OCI-LY1 (cell line): ENCODE measurements around the gene TGM6.

Experiments
- H2AFZ ChIP-seq: fragments of 200-600 bp; sonication (generic), shearing (Covaris generic); 2 replicates; pipeline ENCODE4 v1.6.0; 2014; ENCODE audit warnings: antibody characterized with exemption, mild to moderate bottlenecking, low read length
- H3F3A ChIP-seq: fragments of 200-600 bp; sonication (generic), shearing (Covaris generic); 2 replicates; pipeline ENCODE4 v1.6.0; 2014; ENCODE audit warnings: mild to moderate bottlenecking, antibody characterized with exemption, low read length, moderate library complexity; ENCODE audit not compliant: insufficient read depth
- H3K27ac ChIP-seq: fragments of 200-600 bp; sonication (generic); 2 replicates; pipeline ENCODE4 v1.5.1; 2014; ENCODE audit warnings: low read length, mixed run types, mild to moderate bottlenecking, low read depth; ENCODE audit not compliant: poor library complexity, severe bottlenecking
- H3K27me3 ChIP-seq: fragments of 200-600 bp; sonication (generic); 2 replicates; pipeline ENCODE4 v1.6.0; 2014; ENCODE audit warnings: antibody characterized with exemption, mild to moderate bottlenecking, low read length, moderate library complexity; ENCODE audit not compliant: insufficient read depth
- H3K36me3 ChIP-seq: fragments of 200-600 bp; sonication (generic); 2 replicates; pipeline ENCODE4 v1.6.1; 2014; ENCODE audit warnings: mild to moderate bottlenecking, antibody characterized with exemption, low read length, moderate library complexity, mixed read lengths; ENCODE audit not compliant: insufficient read depth
- H3K4me1 ChIP-seq: fragments of 200-600 bp; sonication (generic); 2 replicates; pipeline ENCODE4 v1.5.1; 2014; ENCODE audit warnings: mild to moderate bottlenecking, low read length, moderate library complexity; ENCODE audit not compliant: insufficient read depth, severe bottlenecking
- H3K4me2 ChIP-seq: fragments of 200-600 bp; sonication (generic), shearing (Covaris generic); 2 replicates; pipeline ENCODE4 v1.6.1; 2014; ENCODE audit warnings: low read length
- H3K4me3 ChIP-seq: fragments of 200-600 bp; sonication (generic); 2 replicates; pipeline ENCODE4 v1.5.1; 2014; ENCODE audit warnings: low read length, low read depth, mild to moderate bottlenecking, mixed read lengths; ENCODE audit not compliant: poor library complexity, severe bottlenecking
- H3K79me2 ChIP-seq: fragments of 200-600 bp; shearing (Covaris generic); 2 replicates; pipeline ENCODE4 v1.6.1; 2016; ENCODE audit warnings: mixed run types, low read length, mixed read lengths; ENCODE audit not compliant: insufficient read depth
- H3K9ac ChIP-seq: fragments of 200-600 bp; sonication (generic), shearing (Covaris generic); 2 replicates; pipeline ENCODE4 v1.6.1; 2014; ENCODE audit warnings: mild to moderate bottlenecking, low read length, mixed read lengths
- H3K9me2 ChIP-seq: fragments of 200-600 bp; sonication (generic), shearing (Covaris generic); 2 replicates; pipeline ENCODE4 v1.6.1; 2014; ENCODE audit warnings: low read depth, mild to moderate bottlenecking, low read length, mixed read lengths
- H3K9me3 ChIP-seq: fragments of 200-600 bp; shearing (Covaris generic); 2 replicates; pipeline ENCODE4 v1.6.1; 2014; ENCODE audit warnings: low read length, mixed read lengths
- H4K20me1 ChIP-seq: fragments of 200-600 bp; sonication (generic), shearing (Covaris generic); 2 replicates; pipeline ENCODE4 v1.6.0; 2016; ENCODE audit warnings: mild to moderate bottlenecking, low read length; ENCODE audit not compliant: insufficient read depth
- EZH2 ChIP-seq: fragments of 200-600 bp; sonication (generic), shearing (Covaris generic); IDR thresholded peaks from 2 replicates; pipeline ENCODE4 v1.8.0; 2017; ENCODE audit warnings: borderline replicate concordance, mixed run types, mild to moderate bottlenecking, antibody characterized with exemption, low read length, moderate library complexity, mixed read lengths
- TF ChIP-seq, protein P1 (sequence below): fragments of 200-600 bp; sonication (generic), shearing (Covaris generic); IDR thresholded peaks from 2 replicates; pipeline ENCODE4 v1.5.1; 2017; ENCODE audit warnings: mild to moderate bottlenecking, antibody characterized with exemption, low read length, moderate library complexity, mixed read lengths

TGM6 gene

DNA sequence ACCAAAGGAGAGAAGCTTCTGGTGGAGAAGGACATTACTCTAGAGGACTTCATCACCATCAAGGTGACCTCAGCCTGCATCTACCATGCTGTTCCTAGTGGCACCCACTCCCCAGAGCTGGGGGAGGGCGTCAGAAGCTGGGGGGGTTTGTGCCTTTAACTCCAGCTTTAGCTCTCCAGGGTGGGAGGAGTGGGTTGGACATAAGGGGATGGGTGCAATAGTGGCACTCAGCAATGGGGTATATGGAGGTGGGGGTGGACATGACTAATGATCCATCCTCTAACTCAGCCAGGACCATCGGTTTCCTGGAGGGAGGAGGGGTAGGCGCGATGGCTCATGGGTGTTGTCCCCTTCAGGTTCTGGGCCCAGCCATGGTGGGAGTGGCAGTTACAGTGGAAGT, 49.8 kb downstream of the TGM6 start:
- Histone ChIP-seq H3K79me2 (no peaks in the 10 kb centered on the region), H3K27ac (no peak overlapping the region)

DNA sequence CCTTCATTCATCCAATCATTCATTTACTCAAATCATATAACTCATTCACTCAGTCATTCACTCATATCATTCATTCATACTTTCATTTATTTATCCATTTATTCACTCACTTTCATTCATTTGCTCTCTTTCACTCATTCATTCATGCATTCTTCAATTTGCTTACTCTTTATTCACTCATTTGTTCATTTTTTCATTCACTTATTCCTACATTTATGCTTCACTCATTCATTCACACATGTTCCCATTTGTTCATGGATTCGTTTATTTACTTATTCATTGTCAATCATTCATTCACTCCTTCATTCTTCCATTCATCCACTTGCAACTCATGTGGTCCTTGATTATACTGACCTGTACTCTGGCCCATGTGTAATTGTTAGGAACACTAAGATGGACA, 50.5 kb downstream of the TGM6 start:
- H4K20me1 ChIP-seq = no peaks in the 10 kb centered on the region
- no peaks in the 10 kb centered on the region for H3K9me2 ChIP-seq
- no peaks in the 10 kb centered on the region for H3K4me1 ChIP-seq
- no peaks in the 10 kb centered on the region for H3K27me3 ChIP-seq
- H3K9ac ChIP-seq = no peak overlapping the region
- no peak overlapping the region for H3K4me3 ChIP-seq
- no peaks in the 10 kb centered on the region for H3K36me3 ChIP-seq
- no peak overlapping the region for H3K27ac ChIP-seq
- no peak overlapping the region for H2AFZ ChIP-seq
- TF ChIP-seq, protein P1, sequence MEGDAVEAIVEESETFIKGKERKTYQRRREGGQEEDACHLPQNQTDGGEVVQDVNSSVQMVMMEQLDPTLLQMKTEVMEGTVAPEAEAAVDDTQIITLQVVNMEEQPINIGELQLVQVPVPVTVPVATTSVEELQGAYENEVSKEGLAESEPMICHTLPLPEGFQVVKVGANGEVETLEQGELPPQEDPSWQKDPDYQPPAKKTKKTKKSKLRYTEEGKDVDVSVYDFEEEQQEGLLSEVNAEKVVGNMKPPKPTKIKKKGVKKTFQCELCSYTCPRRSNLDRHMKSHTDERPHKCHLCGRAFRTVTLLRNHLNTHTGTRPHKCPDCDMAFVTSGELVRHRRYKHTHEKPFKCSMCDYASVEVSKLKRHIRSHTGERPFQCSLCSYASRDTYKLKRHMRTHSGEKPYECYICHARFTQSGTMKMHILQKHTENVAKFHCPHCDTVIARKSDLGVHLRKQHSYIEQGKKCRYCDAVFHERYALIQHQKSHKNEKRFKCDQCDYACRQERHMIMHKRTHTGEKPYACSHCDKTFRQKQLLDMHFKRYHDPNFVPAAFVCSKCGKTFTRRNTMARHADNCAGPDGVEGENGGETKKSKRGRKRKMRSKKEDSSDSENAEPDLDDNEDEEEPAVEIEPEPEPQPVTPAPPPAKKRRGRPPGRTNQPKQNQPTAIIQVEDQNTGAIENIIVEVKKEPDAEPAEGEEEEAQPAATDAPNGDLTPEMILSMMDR = no peak
- no peak for TF ChIP-seq EZH2
- H3K4me2 ChIP-seq = no peak overlapping the region
- H3F3A ChIP-seq = no peaks in the 10 kb centered on the region
- H3K79me2 ChIP-seq = no peaks in the 10 kb centered on the region
- no peaks in the 10 kb centered on the region for H3K9me3 ChIP-seq

More for the DNA sequence above, 49.8 kb downstream of the TGM6 start:
- no peak overlapping the region for H3K9ac ChIP-seq
- H3K9me3 ChIP-seq = no peaks in the 10 kb centered on the region
- no peaks in the 10 kb centered on the region for H3K4me1 ChIP-seq
- H3F3A ChIP-seq = no peaks in the 10 kb centered on the region
- no peaks in the 10 kb centered on the region for H3K36me3 ChIP-seq
- no peak overlapping the region for H3K4me2 ChIP-seq
- no peak overlapping the region for H3K4me3 ChIP-seq
- H3K9me2 ChIP-seq = no peaks in the 10 kb centered on the region
- H2AFZ ChIP-seq = no peak overlapping the region
- H3K27me3 ChIP-seq = no peaks in the 10 kb centered on the region
- TF ChIP-seq EZH2 = no peak
- TF ChIP-seq, protein P1 = no peak
- no peaks in the 10 kb centered on the region for H4K20me1 ChIP-seq

DNA sequence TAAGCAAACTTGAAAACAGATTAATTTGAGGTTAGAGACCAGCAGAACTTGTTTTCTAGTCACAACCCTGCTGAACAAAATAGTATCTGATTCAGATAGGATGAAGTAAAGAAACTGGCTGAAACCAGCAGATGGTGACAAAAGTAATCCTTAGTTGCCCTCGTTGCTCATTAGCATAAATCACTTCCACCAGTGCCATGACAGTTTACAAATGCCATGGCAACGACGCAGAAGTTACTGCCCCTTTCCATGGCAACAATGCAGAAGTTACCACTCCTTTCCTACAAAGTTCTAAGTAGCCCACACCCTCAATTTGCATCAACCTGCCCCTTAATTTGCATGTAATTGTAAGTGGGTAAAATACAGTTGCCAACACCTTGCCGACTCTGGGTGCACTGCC, 66.1 kb downstream of the TGM6 start:
- H2AFZ ChIP-seq = no peak overlapping the region
- H3K27me3 ChIP-seq = no peaks in the 10 kb centered on the region
- no peaks in the 10 kb centered on the region for H3K9me2 ChIP-seq
- no peak overlapping the region for H3K27ac ChIP-seq
- H3K79me2 ChIP-seq = no peaks in the 10 kb centered on the region
- H3K4me2 ChIP-seq = no peak overlapping the region
- H3K9me3 ChIP-seq = no peaks in the 10 kb centered on the region
- H3K9ac ChIP-seq = no peak overlapping the region
- H3K4me3 ChIP-seq = no peak overlapping the region
- no peaks in the 10 kb centered on the region for H3K4me1 ChIP-seq
- H4K20me1 ChIP-seq = no peaks in the 10 kb centered on the region
- no peaks in the 10 kb centered on the region for H3K36me3 ChIP-seq
- no peak for TF ChIP-seq EZH2
- TF ChIP-seq, protein P1 = no peak
- H3F3A ChIP-seq = no peaks in the 10 kb centered on the region
